ENCODE results near the gene MT1F.
"Not testable (repeated sequence)": the region's sequence is repeated elsewhere in the genome, so short reads cannot be mapped to it uniquely, and the experiment has no call there.

Gene MT1F

GRCh38 chr16:56669005-56669839 is 11.5 kb downstream of the MT1F start, which contains the start of gene MT1H:
Gene MT1H (plus strand): TSS chr16:56669814. CDS start chr16:56669885, 71 bp downstream.
- TF ChIP-seq, protein P1, sequence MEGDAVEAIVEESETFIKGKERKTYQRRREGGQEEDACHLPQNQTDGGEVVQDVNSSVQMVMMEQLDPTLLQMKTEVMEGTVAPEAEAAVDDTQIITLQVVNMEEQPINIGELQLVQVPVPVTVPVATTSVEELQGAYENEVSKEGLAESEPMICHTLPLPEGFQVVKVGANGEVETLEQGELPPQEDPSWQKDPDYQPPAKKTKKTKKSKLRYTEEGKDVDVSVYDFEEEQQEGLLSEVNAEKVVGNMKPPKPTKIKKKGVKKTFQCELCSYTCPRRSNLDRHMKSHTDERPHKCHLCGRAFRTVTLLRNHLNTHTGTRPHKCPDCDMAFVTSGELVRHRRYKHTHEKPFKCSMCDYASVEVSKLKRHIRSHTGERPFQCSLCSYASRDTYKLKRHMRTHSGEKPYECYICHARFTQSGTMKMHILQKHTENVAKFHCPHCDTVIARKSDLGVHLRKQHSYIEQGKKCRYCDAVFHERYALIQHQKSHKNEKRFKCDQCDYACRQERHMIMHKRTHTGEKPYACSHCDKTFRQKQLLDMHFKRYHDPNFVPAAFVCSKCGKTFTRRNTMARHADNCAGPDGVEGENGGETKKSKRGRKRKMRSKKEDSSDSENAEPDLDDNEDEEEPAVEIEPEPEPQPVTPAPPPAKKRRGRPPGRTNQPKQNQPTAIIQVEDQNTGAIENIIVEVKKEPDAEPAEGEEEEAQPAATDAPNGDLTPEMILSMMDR (IDR thresholded peaks at IDR 0.05; ENCODE audit: borderline replicate concordance, insufficient read depth, low read depth, low read length): no peak
- no peak within 1 kb of the TSS for H3K4me3 ChIP-seq (ENCODE audit: low read depth, low read length)

- no peak overlapping the region for H3K4me3 ChIP-seq (ENCODE audit: low read depth, low read length)
Measured at GRCh38 chr16:56669840-56670619, 12.3 kb downstream of the MT1F start.

GRCh38 chr16:56670620-56670934 is 12.8 kb downstream of the MT1F start:
- TF ChIP-seq, protein P1 (IDR thresholded peaks at IDR 0.05; ENCODE audit: borderline replicate concordance, insufficient read depth, low read depth, low read length): no peak

More at GRCh38 chr16:56669840-56670619, 12.3 kb downstream of the MT1F start:
- TF ChIP-seq, protein P1 (IDR thresholded peaks at IDR 0.05; ENCODE audit: borderline replicate concordance, insufficient read depth, low read depth, low read length): no peak

DNA sequence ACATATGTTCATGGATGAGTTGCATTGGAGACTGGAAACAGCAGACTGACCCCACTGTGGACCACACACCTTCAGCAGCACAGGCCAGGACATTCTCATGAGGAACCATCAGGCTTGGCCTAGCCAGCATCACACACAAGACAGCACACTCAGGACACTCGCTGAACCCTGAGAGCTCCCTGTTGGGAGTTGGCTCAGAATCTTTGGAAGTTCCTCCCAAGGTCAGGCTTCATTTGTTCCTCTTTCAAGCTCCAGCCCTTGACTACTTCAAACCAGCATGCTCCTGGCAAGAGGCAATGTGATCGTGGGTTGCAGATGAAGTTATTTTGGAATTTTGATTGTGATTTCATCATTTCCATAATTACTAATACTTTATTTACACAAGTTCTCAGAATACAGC is 13.9 kb downstream of the MT1F start:
- H3K4me3 ChIP-seq (ENCODE audit: low read depth, low read length): not testable (repeated sequence)

More at GRCh38 chr16:56670620-56670934, 12.8 kb downstream of the MT1F start:
- H3K4me3 ChIP-seq (ENCODE audit: low read depth, low read length): no peak overlapping the region

GRCh38 chr16:56672171-56672570 is 14.4 kb downstream of the MT1F start:
- H3K4me3 ChIP-seq (ENCODE audit: low read depth, low read length): not testable (repeated sequence)

GRCh38 chr16:56672761-56673536 is 15.2 kb downstream of the MT1F start:
- TF ChIP-seq, protein P1 (IDR thresholded peaks at IDR 0.05; ENCODE audit: borderline replicate concordance, insufficient read depth, low read depth, low read length): no peak
- no peak overlapping the region for H3K4me3 ChIP-seq (ENCODE audit: low read depth, low read length)

DNA sequence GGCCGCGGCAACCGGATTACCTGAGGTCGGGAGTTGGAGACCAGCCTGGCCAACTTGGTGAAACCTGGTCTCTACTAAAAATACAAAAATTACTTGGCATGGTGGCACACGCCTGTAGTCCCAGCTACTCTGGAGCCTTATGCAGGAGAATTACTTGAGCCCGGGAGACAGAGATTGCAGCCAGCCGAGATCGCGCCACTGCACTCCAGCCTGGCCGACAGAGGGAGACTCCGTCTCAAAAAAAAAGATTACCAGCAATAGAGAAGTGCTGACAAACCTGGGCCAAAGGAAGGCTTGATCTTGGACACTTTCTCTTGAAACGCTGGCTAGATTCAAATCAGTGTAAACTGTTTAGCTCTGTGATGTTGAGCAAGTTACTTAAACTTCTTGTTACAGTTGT is 16.2 kb downstream of the MT1F start:
- H3K4me3 ChIP-seq (ENCODE audit: low read depth, low read length): no peak overlapping the region
- TF ChIP-seq, protein P1 (IDR thresholded peaks at IDR 0.05; ENCODE audit: borderline replicate concordance, insufficient read depth, low read depth, low read length): peak; percentile 47

- not testable (repeated sequence) for H3K4me3 ChIP-seq (ENCODE audit: low read depth, low read length)
Measured at GRCh38 chr16:56674570-56674969, 16.8 kb downstream of the MT1F start.
